Fibroblast of pulmonary artery (primary cell): ENCODE data around the gene KAT2A.

Source experiments
- DNase-seq: peaks from one replicate; pipeline ENCODE4 v3.0.0-alpha.2; 2010; ENCODE audit warnings: low read depth
- H3K4me3 ChIP-seq: replicated peaks from 2 replicates; pipeline ENCODE4 v1.5.1; 2011; ENCODE audit warnings: low read depth, mild to moderate bottlenecking, control low read depth, low read length, moderate library complexity
- CTCF ChIP-seq: IDR thresholded peaks from 2 replicates; pipeline ENCODE4 v1.5.1; 2011; ENCODE audit warnings: mild to moderate bottlenecking, control low read depth, low read length, inconsistent platforms; ENCODE audit errors: missing control alignments

Gene KAT2A

GRCh38 chr17:42119301-42119700 is 1.9 kb downstream of the KAT2A start:
- no peak for TF ChIP-seq CTCF
- H3K4me3 ChIP-seq = no peak overlapping the region
- DNase-seq = no peak

- DNase-seq = peak; percentile 50
- H3K4me3 ChIP-seq = no peak overlapping the region
- peak; percentile 61 for TF ChIP-seq CTCF
Measured at GRCh38 chr17:42118545-42118944, 2.6 kb downstream of the KAT2A start.

- no peak overlapping the region for H3K4me3 ChIP-seq
- no peak for TF ChIP-seq CTCF
- no peak for DNase-seq
Measured at GRCh38 chr17:42118126-42118510, 3.0 kb downstream of the KAT2A start.

- no peak for TF ChIP-seq CTCF
- H3K4me3 ChIP-seq = no peak overlapping the region
- DNase-seq = no peak
Measured at GRCh38 chr17:42117397-42118125, 3.6 kb downstream of the KAT2A start.

GRCh38 chr17:42116705-42117396 is 4.3 kb downstream of the KAT2A start:
- DNase-seq = peak; percentile 88
- TF ChIP-seq CTCF = peak; percentile 79
- H3K4me3 ChIP-seq = no peak overlapping the region

GRCh38 chr17:42114118-42114517 is 7.0 kb downstream of the KAT2A start:
- H3K4me3 ChIP-seq = no peak overlapping the region
- TF ChIP-seq CTCF = no peak
- no peak for DNase-seq
